GM15510 (cell line): ENCODE measurements around the gene KRT36.

Experiments used
- POLR2A ChIP-seq: IDR thresholded peaks from 3 replicates; pipeline ENCODE4 v1.6.1; 2011; ENCODE audit warnings: borderline replicate concordance; ENCODE audit not compliant: insufficient read length; ENCODE audit errors: extremely low read depth

The KRT36 gene

DNA sequence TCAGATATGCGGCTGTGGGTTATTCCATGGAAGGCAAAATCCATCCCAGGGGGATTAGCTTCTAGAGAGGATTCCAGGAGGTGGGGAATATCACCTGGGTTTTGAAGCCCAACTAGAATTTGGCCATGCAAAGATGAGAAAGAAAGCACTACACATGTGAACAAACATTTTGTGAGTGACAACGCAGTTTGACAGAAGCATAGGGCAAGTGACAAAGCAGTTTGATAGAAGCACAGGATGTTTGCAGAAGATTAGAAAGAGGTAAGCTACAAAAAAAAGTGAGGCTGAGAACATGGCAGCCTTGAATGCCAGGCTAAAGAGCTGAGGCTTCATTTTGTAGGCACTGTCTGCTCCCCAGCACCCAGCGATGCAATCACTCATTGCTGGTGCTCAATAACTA is 36.6 kb downstream of the KRT36 start:
- no peak for TF ChIP-seq POLR2A

GRCh38 chr17:41452281-41452680 is 37.4 kb downstream of the KRT36 start:
- TF ChIP-seq POLR2A: no peak

DNA sequence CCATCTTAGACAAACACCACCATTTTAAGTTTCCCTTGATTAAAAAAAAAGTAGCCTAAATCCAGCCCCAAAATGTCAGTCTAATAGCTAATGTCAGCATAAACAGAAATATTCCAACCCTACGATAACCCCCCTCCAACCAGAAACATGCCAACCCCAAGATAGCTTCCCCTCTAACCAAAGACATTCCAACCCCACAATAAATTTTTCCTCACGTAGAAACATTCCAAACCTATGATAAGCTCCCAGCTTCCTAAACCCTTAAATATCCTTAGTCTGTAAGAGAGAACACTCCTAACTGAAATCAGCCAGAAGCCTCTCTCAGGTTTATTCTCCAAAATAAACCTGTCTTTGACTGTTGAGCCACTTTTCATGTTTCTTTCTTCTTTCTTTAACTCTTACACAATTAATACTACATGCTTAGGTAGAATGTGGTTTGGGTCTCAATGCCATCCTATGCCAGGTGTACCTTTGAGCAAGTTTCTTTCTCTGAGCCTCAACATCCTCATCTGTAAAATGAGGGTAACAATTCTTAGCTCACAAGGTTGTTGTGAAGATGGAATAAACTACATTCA is 38.5 kb downstream of the KRT36 start:
- TF ChIP-seq POLR2A: no peak

DNA sequence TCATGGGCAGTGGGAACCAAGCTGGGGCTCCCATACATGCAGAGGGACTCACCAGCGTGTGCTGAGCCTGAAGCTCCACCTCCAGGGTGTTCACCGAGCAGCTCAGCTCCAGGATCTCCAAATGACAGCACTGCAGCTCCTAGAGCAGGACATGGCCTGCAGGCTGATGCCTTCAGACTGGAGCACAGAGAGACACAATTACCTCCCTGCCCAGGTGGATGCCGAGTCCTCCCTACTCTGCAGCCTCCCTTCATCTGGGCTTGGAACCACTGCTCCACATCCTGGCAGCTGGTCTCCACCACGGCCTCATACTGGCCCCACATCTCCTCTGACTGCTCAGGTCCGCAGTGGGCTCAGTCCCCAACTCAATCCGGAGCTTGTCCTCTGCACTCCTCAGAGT is 40.7 kb downstream of the KRT36 start:
- TF ChIP-seq POLR2A: no peak

DNA sequence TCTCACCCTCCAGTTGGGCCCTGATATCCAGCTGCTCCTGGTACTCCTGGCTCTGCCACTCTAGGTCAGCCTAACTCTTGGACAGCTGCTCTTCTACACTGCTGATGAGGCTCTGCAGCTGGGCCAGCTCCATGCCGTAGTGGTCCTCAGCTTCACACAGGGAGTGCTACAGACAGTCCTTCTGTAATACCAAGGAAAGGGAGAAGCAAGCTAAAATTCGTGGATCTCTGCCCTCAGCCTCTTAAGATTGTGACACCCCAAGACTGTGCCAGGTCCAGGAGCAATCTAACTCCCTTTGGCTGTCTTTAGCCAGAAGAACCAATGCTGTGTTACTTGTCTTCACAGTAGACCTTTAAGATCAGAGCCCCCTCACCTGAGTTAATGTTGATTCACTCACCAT is 41.2 kb downstream of the KRT36 start:
- no peak for TF ChIP-seq POLR2A

- TF ChIP-seq POLR2A: no peak
Measured at GRCh38 chr17:41446806-41447205, 42.9 kb downstream of the KRT36 start.

- no peak for TF ChIP-seq POLR2A
Measured at GRCh38 chr17:41444640-41445039, 45.1 kb downstream of the KRT36 start.

DNA sequence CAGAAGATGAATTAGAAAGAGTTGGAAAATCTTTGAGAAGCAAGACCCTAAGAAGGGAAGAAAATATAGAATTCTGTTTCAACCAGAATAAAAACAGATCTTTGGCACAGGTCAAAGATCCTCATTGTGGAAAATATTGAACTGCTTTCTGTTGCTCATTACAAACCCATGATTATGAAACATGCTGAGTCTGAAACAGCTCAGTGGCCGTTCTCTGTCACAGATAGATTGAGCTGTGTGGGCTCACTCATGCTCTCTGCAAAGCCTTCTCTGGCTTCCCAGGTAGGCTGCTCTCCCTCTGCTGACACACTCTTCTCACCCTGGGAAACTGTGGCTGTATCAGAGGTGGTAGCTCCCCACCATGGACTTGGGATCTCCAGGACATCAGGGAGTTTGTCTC is 45.5 kb downstream of the KRT36 start:
- no peak for TF ChIP-seq POLR2A

DNA sequence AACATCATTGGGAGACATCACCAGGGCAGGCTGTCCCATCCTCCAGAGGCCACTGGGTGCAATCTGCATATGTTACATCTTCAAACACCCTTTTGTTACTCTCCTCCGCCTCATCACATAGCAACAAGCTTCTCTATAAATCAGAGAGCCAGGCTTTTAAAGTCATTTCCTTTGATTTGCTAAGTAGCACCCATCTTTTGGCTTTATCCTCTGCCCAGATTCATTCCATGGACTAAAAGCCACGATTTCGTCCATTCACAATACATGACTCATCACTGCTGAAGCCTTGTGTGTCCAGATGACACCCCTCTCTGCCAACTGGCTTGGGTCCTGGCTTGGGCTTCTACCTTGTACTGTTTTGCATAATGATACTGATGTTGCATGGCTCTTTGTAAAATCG is 47.0 kb downstream of the KRT36 start:
- no peak for TF ChIP-seq POLR2A

DNA sequence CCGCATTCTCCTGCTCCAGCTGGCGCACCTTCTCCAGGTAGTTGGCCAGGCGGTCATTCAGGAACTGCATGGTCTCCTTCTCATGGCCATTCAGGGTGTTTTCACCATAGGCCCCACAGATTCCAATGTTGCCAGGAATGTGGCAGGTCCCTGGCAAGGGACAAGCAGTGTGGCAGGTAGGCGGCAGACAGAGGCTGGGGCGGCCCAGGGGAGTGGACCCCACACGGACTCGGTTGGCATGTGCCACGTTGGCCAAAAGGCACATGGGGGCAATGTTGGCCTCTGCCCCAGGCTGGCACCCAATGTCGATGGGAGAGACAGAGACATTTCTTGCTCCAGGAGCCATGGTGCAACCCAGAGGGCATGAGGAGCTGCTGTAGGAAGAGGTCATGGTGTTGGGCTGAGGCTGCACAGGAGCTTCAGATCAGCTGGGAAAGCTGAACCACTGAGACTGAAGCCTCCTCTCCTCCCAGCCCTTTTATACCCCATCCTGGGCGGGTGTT is 49.1 kb downstream of the KRT36 start, which contains the start of gene KRT38:
KRT38 (minus strand) TSS at position 453 of the 503 bp plus-strand sequence; CDS start at position 391, 62 bp downstream.
- TF ChIP-seq POLR2A: no peak

GRCh38 chr17:41439375-41439774 is 50.3 kb downstream of the KRT36 start:
- TF ChIP-seq POLR2A: no peak

DNA sequence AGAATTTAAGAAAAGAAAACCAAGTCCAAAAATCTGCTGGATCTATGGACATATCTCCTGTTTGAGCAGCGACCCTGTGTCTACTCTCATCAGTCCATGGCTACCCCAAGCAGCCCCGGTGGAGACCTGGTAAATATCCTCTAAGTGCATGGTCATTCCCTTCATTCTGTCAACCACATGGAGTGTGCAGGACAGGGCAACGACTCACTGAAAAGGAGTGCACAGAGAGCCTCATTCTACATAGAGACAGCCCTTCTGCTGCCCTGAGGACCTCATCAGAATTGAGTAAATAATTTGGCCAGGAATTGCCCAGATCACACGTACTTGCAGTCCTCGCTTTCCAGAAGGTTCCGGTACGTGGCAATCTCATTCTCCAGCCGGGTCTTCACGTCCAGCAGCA is 51.9 kb downstream of the KRT36 start:
- TF ChIP-seq POLR2A: no peak

DNA sequence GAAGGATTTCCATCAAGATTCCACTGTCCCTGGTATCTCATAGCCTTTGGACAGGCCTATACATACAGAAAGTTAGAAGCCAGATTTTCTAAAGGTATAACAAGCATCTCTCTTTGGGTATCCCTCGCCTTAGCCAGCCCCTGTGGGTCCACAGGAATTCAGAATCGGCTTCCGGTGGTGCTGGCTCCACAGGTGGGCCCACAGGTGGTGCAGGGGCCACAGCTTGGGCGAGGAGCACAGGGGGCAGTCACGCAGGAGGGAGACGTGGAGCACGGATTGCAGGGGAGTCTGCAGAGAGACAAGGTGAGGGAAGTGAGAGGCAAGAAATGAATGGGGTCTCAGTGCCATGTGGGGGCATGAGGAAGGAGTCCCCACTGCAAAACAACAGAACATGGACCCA is 52.5 kb downstream of the KRT36 start:
- no peak for TF ChIP-seq POLR2A
